H4 (cell line): ENCODE results near the gene FAM120B. TPM values are rescaled to one million over a fixed set of nuclear protein-coding genes. Genes with fewer than 3 reads are reported as not detected.

Source experiments
- DNase-seq: peaks from one replicate; pipeline ENCODE4 v3.0.0-alpha.2; 2015; ENCODE audit warnings: low spot score
- total RNA-seq: library from RNA; depleted of rRNA; stranded (reverse); fragments of >200 nt; shearing (Covaris generic); gene quantifications from 2 replicates; pipeline ENCODE4 v1.2.3, GENCODE V29; 2014; rRNA removed

The FAM120B gene
- total RNA-seq, 1 experiment from 2014 or later = 4.8 TPM

GRCh38 chr6:170455335-170455979 lies 148.9 kb downstream of the FAM120B start:
- DNase-seq = no peak

GRCh38 chr6:170456334-170456733 lies 149.8 kb downstream of the FAM120B start:
- DNase-seq = no peak

Other genes with a start within 250 kb of the FAM120B start
- 0.54 and 2.2 TPM in 2 replicates for gene DLL1, start 15.7 kb upstream of the FAM120B start, total RNA-seq
- gene PSMB1, start 246.5 kb downstream of the FAM120B start, total RNA-seq = 521 and 544 TPM in 2 replicates
- 11.4 and 13.1 TPM in 2 replicates for gene TBP, start 247.6 kb downstream of the FAM120B start, total RNA-seq